Gastrocnemius medialis (tissue), 4 donors: ENCODE results near the gene GNAT3. TPM values are rescaled to one million over a fixed set of nuclear protein-coding genes. Genes with fewer than 3 reads are reported as not detected.

Experiments used
- ATAC-seq, 2 donors: fragments of 150-250 bp; one replicate each; pipeline ENCODE4 v1.9.1; 2016
- DNase-seq, 2 donors: peaks; one replicate each; pipeline ENCODE4 v3.0.0-alpha.2; 2019
- H3K27ac ChIP-seq, 4 donors: fragments of 200-600 bp; sonication (generic); 1 replicate in 1 of 4; 2 replicates in 3 of 4; pipeline ENCODE4 v1.5.1; 2016 to 2018; ENCODE audit warnings: mild to moderate bottlenecking in 2 of 4, moderate library complexity in 1 of 4
- H3K27me3 ChIP-seq, 3 donors: fragments of 200-600 bp; sonication (generic) in 2 of 3; 1 replicate in 1 of 3; 2 replicates in 2 of 3; pipeline versions ENCODE4 v1.5.1 to v1.6.0; 2016 to 2019; ENCODE audit warnings: mild to moderate bottlenecking in 1 of 3, moderate library complexity in 1 of 3
- H3K36me3 ChIP-seq, 2 donors: fragments of 200-600 bp; sonication (generic) in 1 of 2; one replicate each; pipeline ENCODE4 v1.5.1; 2017 to 2018
- H3K4me1 ChIP-seq, 2 donors: fragments of 200-600 bp; sonication (generic) in 1 of 2; one replicate each; pipeline ENCODE4 v1.5.1; 2016 to 2017; ENCODE audit warnings: mild to moderate bottlenecking in 2 of 2
- H3K4me3 ChIP-seq, 4 donors: fragments of 200-600 bp; sonication (generic) in 3 of 4; 1 replicate in 1 of 4; 2 replicates in 3 of 4; pipeline ENCODE4 v1.5.1; 2016 to 2019; ENCODE audit warnings: mild to moderate bottlenecking in 2 of 4
- H3K9me3 ChIP-seq, 3 donors: fragments of 200-600 bp; sonication (generic) in 2 of 3; 1 replicate in 1 of 3; 2 replicates in 2 of 3; pipeline ENCODE4 v1.5.1; 2016 to 2019
- POLR2A ChIP-seq, 2 donors: fragments of 450-650 bp; IDR thresholded peaks; one replicate each; pipeline ENCODE4 v1.6.1; 2017; ENCODE audit warnings: antibody characterized with exemption in 2 of 2, mild to moderate bottlenecking in 2 of 2, moderate library complexity in 2 of 2
- in situ Hi-C, 4 donors: fragments of 200-750 bp; cut with MboI; loops; one replicate each; pipeline versions ENCODE4 v1.15.0 to v1.8.0; 2017; ENCODE audit warnings: low sequenced_read_pairs in 4 of 4
- intact Hi-C: fragments of 100-400 bp; cut with DNase I; formaldehyde crosslinking; loops from one replicate; pipeline ENCODE4 v1.15.1; 2023; ENCODE audit warnings: low total_unique reads
- total RNA-seq, 4 donors: library from RNA; depleted of rRNA; stranded (reverse); fragments of >200 nt; gene quantifications; one replicate each; pipeline versions ENCODE4 v1.1.0 to v1.2.3, GENCODE V29; 2016
- TF ChIP-seq, protein P1 (sequence below), 5 experiments: fragments of 450-650 bp in 3 of 5; fragments of 200-600 bp in 2 of 5; sonication (generic) in 2 of 5; IDR thresholded peaks in 4 of 5; conservative IDR thresholded peaks in 1 of 5; 1 replicate in 4 of 5; 2 replicates in 1 of 5; pipeline ENCODE4 v1.5.1; 2016 to 2019; ENCODE audit warnings: antibody characterized with exemption in 5 of 5, mild to moderate bottlenecking in 3 of 5, moderate library complexity in 3 of 5

GNAT3 gene
- total RNA-seq, 4 donors from 2014 or later: not detected

DNA sequence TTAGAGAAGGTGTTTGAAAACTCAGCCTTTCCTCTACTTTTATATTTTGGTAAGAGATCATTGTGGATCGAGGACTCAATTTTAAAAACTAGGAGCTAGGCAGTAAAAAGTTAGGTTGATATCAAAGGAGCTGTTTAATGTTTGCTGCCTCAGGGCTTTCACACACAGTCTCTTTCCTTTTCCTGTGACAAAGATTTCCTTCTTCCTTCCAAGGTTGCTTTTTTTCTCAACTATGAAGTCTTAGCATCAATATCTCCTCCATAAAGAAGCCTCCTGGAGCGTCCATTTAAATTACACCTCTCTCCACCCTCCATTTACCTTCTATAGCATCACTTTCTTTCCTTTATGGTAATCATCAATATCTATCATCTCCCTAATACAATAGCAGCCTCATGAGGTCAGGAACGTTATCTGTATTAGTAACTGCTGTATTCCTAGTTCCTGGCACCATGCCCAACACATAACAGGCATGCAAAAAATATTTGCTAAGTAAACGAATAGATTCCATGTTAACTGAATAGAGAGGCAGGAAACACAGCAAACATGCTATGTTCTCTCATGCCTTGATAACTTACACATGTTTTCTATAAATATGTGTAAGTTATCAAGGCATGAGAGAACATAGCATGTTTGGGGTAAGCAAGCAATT lies 48.5 kb downstream of the GNAT3 start:
- no peaks in the 10 kb centered on the region for H3K27me3 ChIP-seq
- H3K9me3 ChIP-seq: no peaks in the 10 kb centered on the region
- no peak overlapping the region for H3K27ac ChIP-seq
- in situ Hi-C loops (no loop called here), intact Hi-C loops (no loop called here)
- no peaks in the 10 kb centered on the region for H3K36me3 ChIP-seq
- no peak for DNase-seq
- no peak for ATAC-seq
- peaks cover 10 to 13% of the 10 kb centered on the region in 2 donors for H3K4me1 ChIP-seq
- H3K4me3 ChIP-seq: no peak overlapping the region
- no peak for TF ChIP-seq POLR2A (IDR thresholded peaks at IDR 0.05)
- TF ChIP-seq, protein P1, sequence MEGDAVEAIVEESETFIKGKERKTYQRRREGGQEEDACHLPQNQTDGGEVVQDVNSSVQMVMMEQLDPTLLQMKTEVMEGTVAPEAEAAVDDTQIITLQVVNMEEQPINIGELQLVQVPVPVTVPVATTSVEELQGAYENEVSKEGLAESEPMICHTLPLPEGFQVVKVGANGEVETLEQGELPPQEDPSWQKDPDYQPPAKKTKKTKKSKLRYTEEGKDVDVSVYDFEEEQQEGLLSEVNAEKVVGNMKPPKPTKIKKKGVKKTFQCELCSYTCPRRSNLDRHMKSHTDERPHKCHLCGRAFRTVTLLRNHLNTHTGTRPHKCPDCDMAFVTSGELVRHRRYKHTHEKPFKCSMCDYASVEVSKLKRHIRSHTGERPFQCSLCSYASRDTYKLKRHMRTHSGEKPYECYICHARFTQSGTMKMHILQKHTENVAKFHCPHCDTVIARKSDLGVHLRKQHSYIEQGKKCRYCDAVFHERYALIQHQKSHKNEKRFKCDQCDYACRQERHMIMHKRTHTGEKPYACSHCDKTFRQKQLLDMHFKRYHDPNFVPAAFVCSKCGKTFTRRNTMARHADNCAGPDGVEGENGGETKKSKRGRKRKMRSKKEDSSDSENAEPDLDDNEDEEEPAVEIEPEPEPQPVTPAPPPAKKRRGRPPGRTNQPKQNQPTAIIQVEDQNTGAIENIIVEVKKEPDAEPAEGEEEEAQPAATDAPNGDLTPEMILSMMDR (IDR thresholded peaks at IDR 0.05 in 4 of 5, conservative IDR thresholded peaks at IDR 0.05 in 1 of 5): no peak

DNA sequence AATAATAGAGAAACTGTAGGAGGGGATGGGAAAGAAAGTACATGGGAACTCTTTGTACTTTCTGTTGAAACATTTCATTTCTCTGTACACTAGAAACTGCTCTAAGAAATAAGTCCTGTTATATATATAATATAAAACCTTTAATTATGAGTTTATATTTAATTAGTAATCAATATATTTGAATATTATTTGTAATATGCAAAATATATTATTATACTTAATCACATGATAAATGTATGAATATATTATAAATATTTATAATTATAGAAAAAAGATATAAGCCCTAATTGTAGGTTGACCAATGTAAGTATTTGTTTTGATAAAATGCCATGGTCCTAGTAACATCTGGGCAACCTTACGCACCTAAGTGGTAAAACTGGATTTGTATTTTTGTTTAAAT lies 51.0 kb downstream of the GNAT3 start:
- Histone ChIP-seq H3K4me1 (no peaks in the 10 kb centered on the region), H3K4me3 (no peak overlapping the region), H3K27me3 (no peaks in the 10 kb centered on the region), H3K36me3 (no peaks in the 10 kb centered on the region), H3K27ac (no peak overlapping the region), H3K9me3 (no peaks in the 10 kb centered on the region)
- DNase-seq (no peak), ATAC-seq (no peak)
- in situ Hi-C loops: no loop called here
- TF ChIP-seq, protein P1 (IDR thresholded peaks at IDR 0.05 in 4 of 5, conservative IDR thresholded peaks at IDR 0.05 in 1 of 5): no peak
- no peak for TF ChIP-seq POLR2A (IDR thresholded peaks at IDR 0.05)
- intact Hi-C loops: no loop called here

DNA sequence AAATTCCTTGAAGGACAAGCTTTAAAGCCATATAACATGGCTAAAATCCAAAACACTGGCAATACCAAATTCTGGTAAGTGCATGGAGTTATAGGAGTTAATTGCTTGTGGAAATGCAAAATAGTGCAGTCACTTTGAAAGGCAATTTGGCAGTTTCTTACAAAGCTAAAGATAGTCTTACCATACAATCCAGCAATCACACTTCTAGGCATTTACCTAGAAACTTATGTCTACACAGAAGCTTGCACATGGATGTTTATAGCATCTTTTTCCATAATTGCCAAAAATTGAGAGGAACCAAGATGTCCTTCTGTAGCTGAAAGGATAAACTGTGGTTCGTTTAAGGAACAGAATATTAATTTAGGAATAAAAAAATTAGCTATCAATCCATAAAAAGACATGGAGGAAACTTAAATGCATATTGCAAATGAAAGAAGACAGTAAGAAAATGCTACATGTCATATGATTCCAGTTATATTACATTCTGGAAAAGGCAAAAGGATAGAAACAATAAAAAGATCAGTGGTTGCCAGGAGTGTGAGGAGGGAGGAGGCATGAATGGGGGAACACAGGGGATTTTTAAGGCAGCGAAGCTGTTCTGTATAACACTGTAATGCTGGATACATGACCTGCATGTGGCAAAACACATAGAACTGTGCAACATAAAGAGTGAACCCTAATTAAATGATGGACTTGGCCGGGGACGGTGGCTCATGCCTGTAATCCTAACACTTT lies 51.9 kb downstream of the GNAT3 start:
- Histone ChIP-seq H3K27ac (no peak overlapping the region), H3K4me3 (no peak overlapping the region), H3K9me3 (no peaks in the 10 kb centered on the region), H3K4me1 (no peaks in the 10 kb centered on the region), H3K27me3 (no peaks in the 10 kb centered on the region), H3K36me3 (no peaks in the 10 kb centered on the region)
- ATAC-seq (no peak), DNase-seq (no peak)
- in situ Hi-C loops: no loop called here
- intact Hi-C loops: no loop called here
- TF ChIP-seq, protein P1 (IDR thresholded peaks at IDR 0.05 in 4 of 5, conservative IDR thresholded peaks at IDR 0.05 in 1 of 5): no peak
- TF ChIP-seq POLR2A (IDR thresholded peaks at IDR 0.05): no peak

DNA sequence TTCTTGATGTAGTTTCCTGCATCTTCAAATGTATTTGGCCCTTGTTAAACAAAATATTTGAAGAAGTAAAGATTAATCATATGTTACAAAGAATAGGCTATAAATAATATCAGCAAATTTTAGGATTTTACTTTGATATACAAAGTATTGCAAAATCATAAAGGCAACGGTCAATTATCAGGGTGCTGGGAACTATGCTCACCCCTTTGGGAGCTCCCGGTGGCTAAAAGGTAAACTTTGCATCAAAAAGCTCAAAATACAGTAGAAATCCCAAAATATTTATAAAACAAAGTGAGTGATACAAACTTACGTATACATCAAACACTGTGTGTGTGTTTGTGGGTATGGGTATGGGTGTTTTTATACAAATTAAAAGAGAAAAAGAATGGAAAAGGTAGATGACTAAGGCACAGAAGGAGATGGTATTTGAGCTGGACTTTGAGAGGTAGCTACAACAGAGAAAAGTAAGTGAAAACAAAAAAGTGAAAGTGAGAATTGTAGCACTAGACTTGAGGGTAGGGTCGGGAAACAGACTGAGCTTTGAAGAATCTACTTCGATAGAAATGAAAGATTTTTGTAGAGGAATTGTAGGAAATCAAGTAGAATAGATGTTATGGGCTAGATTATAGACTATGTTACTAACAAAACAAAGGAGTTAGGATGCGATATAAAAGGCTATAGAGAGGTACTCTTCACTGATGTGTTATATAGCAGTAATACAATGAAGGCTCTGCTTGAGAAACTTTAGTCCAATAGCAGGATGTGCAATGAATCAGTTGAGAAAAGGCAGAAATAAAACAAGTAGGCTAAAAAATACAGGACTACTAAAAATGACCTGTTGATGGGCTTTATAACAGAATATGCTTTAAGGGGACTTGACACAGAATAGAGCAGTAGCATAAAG lies 52.8 kb downstream of the GNAT3 start:
- H3K27me3 ChIP-seq: no peaks in the 10 kb centered on the region
- in situ Hi-C loops: no loop called here
- ATAC-seq (no peak), DNase-seq (no peak)
- intact Hi-C loops: no loop called here
- H3K36me3 ChIP-seq: no peaks in the 10 kb centered on the region
- H3K4me3 ChIP-seq: no peak overlapping the region
- H3K4me1 ChIP-seq: no peaks in the 10 kb centered on the region
- no peaks in the 10 kb centered on the region for H3K9me3 ChIP-seq
- TF ChIP-seq, protein P1 (IDR thresholded peaks at IDR 0.05 in 4 of 5, conservative IDR thresholded peaks at IDR 0.05 in 1 of 5): no peak
- no peak for TF ChIP-seq POLR2A (IDR thresholded peaks at IDR 0.05)
- H3K27ac ChIP-seq: no peak overlapping the region
